Measurements from ENCODE around the gene KCNH1.

KCNH1 gene

DNA sequence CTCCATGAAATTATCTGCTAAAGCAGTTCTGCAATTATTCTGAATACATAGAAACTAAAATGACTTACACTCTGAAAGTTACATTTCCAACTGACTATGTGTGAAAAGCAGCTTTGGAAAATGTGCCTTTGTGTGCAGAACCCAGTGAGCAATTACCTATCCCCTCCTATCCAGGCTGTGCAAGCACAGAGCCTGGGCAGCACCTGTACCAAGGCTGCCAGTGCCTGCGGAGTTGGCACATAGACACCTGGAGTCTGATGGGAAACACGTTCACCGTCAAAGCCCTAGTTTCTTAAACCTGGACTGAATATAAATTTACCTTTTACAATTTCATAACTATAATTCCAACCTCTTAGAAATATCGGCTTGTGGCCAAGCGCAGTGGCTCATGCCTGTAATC lies 307.3 kb downstream of the KCNH1 start:
- H3K27ac ChIP-seq: no peak overlapping the region
- TF ChIP-seq ZFX (IDR thresholded peaks at IDR 0.05): no peak
- TF ChIP-seq, protein P1, sequence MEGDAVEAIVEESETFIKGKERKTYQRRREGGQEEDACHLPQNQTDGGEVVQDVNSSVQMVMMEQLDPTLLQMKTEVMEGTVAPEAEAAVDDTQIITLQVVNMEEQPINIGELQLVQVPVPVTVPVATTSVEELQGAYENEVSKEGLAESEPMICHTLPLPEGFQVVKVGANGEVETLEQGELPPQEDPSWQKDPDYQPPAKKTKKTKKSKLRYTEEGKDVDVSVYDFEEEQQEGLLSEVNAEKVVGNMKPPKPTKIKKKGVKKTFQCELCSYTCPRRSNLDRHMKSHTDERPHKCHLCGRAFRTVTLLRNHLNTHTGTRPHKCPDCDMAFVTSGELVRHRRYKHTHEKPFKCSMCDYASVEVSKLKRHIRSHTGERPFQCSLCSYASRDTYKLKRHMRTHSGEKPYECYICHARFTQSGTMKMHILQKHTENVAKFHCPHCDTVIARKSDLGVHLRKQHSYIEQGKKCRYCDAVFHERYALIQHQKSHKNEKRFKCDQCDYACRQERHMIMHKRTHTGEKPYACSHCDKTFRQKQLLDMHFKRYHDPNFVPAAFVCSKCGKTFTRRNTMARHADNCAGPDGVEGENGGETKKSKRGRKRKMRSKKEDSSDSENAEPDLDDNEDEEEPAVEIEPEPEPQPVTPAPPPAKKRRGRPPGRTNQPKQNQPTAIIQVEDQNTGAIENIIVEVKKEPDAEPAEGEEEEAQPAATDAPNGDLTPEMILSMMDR (conservative IDR thresholded peaks at IDR 0.05): no peak

DNA sequence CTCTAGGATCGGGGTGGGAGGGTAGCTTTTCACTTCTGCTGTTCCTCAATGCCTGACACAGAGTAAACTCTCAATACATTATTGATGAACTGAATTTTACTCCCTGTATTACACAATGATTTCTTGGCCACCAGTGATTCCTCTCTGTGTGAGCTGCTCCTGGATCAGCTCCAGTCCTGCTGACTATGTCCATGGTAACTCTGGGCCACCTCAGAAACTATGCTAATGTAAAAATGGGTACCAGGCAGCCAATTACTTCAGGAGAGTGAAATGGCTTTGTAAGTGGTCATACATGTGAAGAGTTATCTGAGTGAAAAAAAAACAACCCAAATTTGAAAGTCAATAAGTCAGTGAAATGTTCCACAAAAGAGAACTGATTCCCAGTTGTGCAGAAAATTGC lies 311.0 kb downstream of the KCNH1 start:
- TF ChIP-seq ZFX (IDR thresholded peaks at IDR 0.05): no peak
- TF ChIP-seq, protein P1 (conservative IDR thresholded peaks at IDR 0.05): no peak
- no peak overlapping the region for H3K27ac ChIP-seq

DNA sequence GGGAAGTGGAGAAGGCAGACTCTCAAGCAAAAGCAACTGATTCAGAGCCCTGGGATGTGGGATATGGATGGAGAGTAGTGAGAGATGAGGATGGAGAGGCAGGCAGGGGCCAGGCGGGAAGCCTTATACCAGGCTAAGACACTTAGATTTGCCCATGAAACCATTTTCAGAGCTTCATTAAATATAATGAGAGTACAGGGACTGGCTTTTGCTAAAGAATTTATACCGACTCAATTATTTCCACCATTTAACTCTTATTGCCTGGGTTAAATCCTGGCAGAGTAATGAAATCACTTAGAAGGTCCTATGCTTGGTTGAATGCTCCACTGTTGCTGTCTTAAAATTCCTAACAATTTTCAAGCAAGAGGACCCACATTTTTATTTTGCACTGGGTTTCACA lies 311.7 kb downstream of the KCNH1 start:
- H3K27ac ChIP-seq: no peak overlapping the region
- TF ChIP-seq, protein P1 (conservative IDR thresholded peaks at IDR 0.05): no peak
- no peak for TF ChIP-seq ZFX (IDR thresholded peaks at IDR 0.05)

DNA sequence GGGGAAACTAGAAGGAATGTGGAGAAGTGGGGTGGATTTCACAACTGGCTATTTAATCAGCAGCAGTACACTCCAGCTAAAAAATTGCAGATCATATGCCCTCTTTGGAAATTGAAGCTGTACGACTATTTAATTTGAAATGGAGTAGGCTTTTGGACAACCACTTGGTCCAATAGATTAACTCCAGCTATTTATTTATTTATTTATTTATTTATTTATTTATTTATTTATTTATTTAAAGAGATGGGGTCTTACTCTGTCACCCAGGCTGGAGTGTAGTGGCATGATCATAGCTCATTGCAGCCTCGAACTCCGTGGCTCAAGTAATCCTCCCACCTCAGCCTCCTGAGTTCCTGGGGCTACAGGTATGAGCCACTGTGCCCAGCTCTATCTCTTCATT lies 312.3 kb downstream of the KCNH1 start:
- TF ChIP-seq, protein P1 (conservative IDR thresholded peaks at IDR 0.05): no peak
- no peak for TF ChIP-seq ZFX (IDR thresholded peaks at IDR 0.05)
- H3K27ac ChIP-seq: no peak overlapping the region

DNA sequence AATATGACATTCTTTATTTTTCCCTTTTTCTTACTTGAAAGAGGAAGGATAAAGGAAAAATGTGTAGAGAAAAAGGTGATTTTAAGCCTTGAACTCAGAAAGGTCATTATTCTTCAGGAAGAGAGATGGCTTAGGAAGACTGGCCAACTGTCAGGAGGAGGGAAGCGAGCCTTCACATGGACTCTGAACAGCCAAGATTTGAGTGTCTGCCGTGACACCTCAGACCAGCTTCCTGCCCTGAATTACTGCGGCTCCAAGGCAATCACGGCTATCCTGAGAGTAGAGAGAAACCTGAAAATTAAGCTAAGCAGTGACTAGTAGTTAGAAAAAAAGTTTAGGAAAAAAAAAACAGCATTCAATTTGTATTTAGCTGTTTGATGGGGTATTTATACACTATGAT lies 314.7 kb downstream of the KCNH1 start:
- no peak overlapping the region for H3K27ac ChIP-seq
- no peak for TF ChIP-seq ZFX (IDR thresholded peaks at IDR 0.05)
- TF ChIP-seq, protein P1 (conservative IDR thresholded peaks at IDR 0.05): no peak

DNA sequence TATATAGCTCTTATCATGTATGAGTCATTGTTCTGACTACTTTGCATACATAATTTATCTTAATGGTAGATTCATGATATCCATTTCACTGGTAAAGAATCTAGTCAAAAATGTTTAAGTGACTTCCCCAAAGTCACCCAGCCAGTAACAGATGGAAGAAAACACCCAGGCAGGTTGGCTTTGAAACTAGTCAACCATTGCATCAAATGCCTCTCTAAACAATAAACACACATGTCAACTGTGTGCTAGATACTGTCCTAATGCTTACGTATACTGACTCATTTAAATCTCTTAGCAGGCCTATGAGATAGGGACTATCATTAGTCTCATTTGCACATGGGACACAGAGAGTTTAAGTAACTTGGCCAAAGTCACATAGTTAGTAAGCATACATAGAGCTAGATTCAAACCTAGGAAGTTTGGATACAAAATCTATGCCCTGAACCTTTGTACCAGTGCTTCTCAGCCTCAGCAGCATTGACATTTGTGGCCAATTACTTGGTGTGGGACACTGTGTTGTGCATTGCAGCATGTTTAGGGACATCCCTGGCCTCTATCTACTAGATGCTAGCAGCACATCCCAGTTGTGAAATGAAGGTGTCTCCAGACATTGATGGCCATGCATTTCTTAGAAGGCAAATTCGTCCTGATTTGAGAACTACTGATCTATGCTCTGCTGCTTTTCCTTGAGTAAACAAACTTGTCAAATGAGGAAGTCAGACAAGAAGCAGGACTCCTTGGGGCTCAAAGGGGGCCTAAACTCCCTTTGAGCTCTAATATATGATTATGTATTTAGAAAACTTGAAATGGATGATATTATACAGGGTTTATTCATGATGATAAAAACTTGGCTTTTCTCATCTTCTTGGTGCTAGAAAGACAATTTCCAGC lies 316.3 kb downstream of the KCNH1 start:
- H3K27ac ChIP-seq: no peak overlapping the region
- TF ChIP-seq, protein P1 (conservative IDR thresholded peaks at IDR 0.05): no peak
- no peak for TF ChIP-seq ZFX (IDR thresholded peaks at IDR 0.05)

DNA sequence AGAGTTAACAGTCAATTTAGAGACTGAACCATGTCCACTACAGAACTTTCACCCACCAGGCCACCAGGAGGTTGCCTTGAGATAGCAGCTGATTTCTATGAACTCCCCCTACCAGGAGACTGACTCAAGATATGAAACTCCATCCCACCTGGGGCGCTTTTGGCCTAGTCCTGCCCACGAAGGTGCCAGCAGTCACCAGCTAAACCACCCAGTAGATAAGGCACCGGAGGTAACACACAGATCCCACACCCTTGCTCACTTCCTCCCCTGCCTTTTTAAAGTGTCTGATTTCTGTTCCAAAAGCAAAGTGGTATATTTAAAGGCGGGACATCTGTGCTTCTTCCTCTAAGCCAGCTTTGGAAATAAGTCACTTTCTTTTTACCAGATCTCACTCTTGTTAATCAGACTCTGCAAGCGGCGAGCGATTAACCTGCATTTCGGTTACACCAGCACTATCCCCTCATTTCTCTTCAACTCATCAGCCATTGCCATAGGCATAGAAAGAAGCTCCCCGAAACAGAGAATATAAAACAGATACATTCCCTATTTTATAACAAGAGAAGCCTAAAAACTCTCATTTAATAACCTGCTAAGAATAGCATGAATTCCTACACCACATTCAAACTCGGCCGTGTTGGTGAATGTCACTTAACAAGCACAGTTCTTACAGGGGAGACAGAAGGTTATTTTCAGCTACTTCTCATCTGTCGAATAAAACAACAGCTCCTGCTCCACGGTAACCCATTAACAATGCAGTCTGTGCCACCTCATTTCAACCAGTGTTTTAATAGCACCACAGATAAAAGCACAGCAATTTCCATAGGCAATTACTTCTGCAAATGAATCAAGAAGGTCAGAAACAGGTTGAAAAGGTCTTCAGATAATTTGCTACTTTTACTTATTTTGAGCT lies 318.1 kb downstream of the KCNH1 start:
- TF ChIP-seq ZFX (IDR thresholded peaks at IDR 0.05): no peak
- TF ChIP-seq, protein P1 (conservative IDR thresholded peaks at IDR 0.05): no peak
- H3K27ac ChIP-seq: no peak overlapping the region
